SKM-1 treated with dmso at 0.1 percent for 144 hours (cell line): Measurements from ENCODE around the gene GATB.
"Not testable (repeated sequence)": the region's sequence is repeated elsewhere in the genome, so short reads cannot be mapped to it uniquely, and the experiment has no call there.

Source experiments
- DNase-seq: peaks from one replicate; lab custom pipeline; 2025; ENCODE audit not compliant: unreplicated experiment; lab: John Stamatoyannopoulos, UW

The GATB gene

DNA sequence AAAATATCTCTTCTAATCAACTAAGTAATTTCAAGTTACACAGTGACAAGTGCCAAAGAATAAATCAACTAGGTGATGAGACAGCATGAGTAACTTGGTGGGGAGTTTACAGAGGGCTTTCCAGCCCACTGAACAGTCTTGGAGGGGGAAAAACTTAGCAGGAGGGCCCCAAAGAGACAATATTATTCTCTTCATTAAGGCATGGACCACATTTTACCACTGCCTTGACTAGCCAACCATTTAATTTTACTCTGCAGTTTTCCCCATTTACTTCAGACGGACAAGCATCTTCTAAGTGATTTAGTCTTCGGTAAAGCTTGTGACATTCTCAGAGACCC lies 25.3 kb upstream of the GATB start:
- DNase-seq = no peak

GRCh38 chr4:151785484-151786157 lies 24.8 kb upstream of the GATB start:
- DNase-seq = no peak

DNA sequence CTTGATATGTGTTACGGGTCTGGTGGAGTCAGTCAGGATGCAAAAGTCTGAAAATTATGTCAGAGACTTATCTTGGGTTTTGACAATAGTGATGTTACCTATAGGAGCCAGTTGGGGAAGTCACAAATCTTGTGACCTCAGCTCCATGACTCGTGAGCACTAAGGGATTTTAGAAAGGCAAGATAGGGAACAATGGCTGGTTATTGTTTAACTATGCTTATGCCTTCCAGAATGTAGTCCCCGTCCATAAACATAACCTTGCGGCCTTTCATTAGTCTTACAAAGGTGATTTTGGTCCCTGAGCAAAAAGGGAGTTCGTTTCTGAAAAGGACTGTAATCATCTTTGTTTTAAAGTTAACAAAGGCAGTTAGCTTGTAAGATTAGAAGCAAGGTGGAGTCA lies 23.9 kb upstream of the GATB start:
- no peak for DNase-seq

DNA sequence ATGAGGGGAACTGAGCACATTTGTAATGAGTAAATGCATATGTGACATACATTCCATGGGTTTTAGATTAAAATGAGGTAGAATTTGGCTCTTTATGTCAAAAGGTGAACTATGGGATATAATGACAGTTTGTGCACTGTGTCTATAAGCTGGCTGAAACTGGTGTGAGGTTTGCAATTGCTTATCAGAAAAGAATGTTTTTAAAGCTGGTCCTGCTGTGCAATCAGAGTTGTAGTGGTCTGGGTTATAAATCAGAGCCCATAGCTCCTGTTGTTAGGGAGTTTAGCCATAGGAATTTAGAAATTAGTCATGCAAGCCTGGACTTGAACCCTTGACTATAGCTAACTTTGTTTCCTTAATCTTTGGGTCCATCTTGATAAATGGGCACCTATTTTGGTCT lies 23.1 kb upstream of the GATB start:
- DNase-seq = no peak

DNA sequence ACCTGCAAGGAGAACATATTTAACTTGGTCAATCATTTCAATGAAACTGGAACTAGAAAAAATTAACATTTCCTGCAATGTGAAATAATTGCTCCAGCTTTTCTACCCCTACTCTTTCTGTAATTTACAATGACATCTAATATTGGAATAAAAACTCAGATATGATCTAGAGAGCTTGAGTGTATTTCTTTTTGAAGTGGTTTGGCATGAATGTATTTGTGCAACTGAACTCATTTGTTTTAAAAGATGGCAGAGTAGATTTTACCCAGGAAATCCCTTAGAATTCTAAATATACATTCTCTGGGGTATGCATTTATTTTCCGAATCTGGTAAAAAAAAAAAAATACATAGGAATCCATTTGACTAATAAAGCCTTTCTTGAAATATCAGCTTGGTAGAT lies 21.5 kb upstream of the GATB start:
- no peak for DNase-seq

DNA sequence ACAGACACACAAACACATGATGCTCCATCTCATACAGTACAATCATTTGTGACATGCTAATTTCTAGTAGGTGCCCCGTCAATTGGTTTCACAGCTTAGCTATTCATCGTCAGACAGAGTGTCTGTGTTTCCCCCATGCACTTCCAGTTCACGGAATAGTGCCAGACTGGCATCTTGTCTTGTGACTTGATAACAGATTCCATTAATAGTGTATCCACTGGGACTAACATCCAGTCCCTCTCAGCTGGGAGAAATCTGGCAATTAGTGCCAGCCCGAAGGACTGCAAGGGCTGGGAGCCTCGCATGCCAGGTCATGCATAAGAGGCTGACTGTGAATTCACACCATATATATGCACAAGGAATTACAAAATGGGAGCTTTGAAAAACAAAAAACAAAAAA lies 20.2 kb upstream of the GATB start:
- DNase-seq = no peak

- DNase-seq = no peak
Measured at GRCh38 chr4:151777471-151777870, 16.7 kb upstream of the GATB start.

DNA sequence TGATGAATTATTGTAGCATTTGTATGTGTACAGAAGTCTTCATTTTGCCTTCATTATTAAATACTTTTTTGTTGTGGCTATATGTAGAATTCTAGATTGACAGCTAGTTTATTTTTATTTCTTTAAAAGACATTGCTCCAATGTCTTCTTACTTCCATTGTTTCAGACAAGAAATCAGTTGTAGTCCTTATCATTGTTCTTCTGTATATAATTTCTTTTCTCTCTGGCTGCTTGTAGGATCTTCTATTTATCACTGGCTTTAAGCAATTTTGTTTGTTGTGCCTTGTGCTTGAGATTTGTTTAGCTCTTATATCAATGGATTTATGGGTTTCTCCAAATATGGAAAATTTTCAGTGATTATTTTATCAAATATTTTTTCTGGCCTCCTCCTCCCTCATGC lies 13.5 kb upstream of the GATB start:
- no peak for DNase-seq

- no peak for DNase-seq
Measured at GRCh38 chr4:151772274-151772673, 11.5 kb upstream of the GATB start.

DNA sequence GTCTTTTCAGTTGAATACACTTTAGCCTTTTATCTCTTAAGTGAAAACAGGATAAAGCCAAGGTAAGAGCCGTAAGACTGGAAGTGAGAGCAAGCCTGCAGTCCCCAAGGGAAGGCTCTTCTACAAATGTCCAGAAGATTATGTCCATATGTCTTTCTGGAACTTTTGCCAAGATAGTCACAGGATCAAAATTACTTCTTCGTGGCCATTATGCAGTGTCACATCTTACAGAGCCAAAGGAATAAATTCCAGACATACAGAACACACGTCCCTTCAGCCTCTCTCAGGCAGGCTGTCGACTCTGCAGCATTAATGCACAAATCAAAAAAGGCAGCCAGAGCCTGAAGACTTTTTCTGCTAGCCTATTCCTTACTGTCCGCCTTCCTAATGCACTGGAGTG lies 10.9 kb upstream of the GATB start:
- no peak for DNase-seq

GRCh38 chr4:151770154-151770553 lies 9.3 kb upstream of the GATB start:
- DNase-seq = no peak

GRCh38 chr4:151768835-151769234 lies 8.0 kb upstream of the GATB start:
- no peak for DNase-seq

DNA sequence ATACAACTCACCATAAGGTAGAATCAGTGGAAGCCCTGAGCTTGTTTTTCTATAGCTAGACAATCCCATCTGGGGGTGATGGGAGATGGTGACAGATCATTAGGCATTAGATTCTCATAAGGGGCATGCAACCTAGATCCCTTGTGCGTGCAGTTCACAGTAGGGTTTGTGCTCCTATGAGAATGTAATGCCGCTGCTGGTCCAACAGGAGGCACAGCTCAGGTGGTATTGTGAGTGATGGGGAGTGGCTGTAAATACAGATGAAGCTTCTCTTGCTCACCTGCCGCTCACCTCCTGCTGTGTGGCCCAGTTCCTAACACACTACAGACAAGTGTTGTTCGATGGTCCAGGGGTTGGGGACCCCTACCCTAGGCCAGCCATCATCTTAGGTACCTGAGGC lies 5.9 kb upstream of the GATB start:
- no peak for DNase-seq

DNA sequence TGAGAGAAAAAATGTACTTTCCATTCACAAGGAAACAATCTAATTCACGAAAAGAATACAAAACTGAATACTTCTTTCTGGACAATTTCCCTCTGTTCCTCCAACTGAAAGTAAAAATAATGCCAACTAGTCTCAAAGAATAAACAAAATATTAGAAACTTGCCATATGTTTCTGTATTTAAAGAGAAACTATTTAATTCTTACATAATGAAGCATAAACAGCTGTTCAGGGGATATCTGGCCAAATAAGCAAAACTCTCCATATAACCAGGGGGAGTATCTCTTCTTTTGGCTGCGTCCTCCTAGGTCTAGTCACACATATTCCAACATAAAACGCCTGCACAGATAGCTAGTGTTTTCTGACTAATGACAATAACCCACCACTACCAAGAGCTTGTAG lies 805 bp downstream of the GATB start:
- no peak for DNase-seq

- no peak for DNase-seq
Measured at GRCh38 chr4:151753056-151753455, 7.8 kb downstream of the GATB start.

DNA sequence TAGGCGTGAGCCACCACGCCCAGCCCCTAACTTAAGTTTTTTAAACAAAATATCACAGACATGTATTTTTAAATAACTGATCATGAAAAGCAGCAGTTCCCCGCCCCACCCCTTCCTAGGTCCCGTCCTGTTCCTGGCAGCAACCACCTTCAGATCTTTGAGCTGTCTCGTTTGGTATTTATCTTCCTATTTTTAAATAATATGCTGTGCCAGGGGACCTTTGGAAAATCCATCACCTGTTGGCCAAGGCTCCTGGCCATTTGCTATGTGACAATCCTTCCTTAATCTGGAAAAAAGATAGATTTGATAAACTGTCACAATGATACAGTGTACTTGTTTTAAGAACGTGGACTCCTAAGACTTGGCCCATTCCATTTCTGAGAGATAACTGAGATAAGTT lies 10.7 kb downstream of the GATB start:
- no peak for DNase-seq

DNA sequence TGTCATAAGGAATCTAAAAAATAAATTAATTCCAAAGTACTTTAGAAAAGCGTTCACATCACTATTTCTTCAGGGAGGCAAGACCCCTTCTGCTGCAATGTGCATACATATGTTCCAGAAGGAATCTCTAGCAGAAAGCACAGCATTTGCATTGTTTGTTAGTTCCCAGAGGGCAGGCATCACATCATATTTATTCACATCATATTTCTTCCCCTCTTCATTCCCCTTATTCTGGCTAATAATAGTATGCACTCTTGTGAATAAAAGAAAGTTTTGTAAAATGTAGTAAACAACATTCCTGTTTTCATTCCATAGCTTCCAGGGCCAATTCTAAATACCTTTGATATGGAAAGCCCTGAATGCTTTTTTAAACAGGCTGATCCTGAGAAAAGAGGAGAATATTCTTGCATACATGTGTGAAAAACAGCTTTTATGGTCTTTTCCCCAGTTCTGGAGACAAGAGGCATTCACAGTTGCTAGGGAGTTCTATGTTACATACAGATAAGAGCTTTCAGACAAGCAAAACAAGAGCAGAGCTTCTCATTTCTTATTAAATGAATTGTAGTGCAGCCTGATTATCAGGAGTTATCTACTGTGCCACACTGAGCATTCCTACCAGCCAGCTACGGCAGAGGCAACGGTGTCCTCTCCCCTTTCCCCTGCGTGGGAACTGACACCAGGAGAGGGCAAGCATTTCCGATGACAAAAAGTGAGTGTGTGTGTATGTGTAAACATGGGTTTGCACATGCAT lies 15.2 kb downstream of the GATB start:
- no peak for DNase-seq

GRCh38 chr4:151744614-151745013 lies 16.2 kb downstream of the GATB start:
- DNase-seq = no peak

- DNase-seq = no peak
Measured at GRCh38 chr4:151743894-151744293, 16.9 kb downstream of the GATB start.

DNA sequence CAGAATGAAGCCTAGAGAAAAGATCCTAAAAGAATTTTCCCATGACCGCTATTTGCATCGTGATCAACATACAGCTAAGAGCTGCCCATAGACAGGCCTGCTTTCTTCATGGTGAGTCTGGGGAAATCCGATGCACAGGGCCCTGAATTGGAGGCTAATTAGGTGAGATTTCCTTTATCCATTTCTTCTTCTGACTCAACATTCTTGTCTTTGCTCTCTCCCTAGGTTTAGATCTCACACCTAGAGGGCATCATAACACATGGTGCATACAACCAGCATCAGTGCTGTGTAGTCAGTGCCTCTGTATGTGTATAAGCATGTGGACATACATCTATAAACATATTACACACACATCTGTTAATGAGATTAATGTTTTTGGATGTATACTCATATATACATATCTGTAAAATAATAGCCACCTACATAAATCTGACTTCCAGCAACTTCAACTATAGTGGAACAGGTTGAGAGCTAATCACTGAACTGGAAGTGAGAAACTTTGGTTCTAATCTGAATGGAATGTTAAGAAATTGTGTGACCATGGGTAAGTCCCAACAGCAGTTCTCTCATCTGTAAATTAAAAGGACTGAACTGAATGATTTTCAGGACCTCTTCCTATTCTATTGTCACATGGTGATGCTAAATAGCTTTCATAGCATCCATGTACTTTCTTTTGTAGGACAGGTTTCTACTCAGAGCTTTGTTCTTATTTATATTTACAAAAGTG lies 17.5 kb downstream of the GATB start:
- no peak for DNase-seq

GRCh38 chr4:151738720-151739517 lies 21.9 kb downstream of the GATB start:
- DNase-seq = no peak

- DNase-seq = not testable (repeated sequence)
Measured at GRCh38 chr4:151736852-151737251, 24.0 kb downstream of the GATB start.
